ENCODE results near the gene NOS1. TPM values are rescaled to one million over a fixed set of nuclear protein-coding genes. Genes with fewer than 3 reads are reported as not detected.

Gene NOS1
- total RNA-seq, 1 donor from 2014 or later: under 0.01 TPM

DNA sequence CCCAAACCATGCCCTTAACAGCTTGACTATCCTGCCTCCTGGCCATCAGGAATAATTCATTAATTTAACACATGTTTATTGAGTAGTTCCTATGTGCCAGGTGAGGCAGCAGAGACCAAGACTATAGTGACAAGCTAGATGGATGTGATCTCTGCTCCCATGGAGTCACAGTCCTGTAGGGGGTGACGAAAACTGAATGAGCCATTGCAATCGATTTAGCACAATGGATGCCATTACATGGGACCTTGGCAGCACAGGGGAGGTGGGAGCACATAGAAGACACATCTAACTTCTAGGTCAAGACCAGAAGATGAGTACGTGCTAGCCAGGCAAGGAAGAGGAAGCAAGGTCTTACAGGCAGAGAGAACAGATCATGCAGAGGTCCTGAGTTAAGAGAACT lies 68.7 kb downstream of the NOS1 start:
- H3K4me3 ChIP-seq (ENCODE audit: low read depth, low read length): no peak overlapping the region
- no peak for DNase-seq (ENCODE audit: low read depth)
- TF ChIP-seq, protein P1, sequence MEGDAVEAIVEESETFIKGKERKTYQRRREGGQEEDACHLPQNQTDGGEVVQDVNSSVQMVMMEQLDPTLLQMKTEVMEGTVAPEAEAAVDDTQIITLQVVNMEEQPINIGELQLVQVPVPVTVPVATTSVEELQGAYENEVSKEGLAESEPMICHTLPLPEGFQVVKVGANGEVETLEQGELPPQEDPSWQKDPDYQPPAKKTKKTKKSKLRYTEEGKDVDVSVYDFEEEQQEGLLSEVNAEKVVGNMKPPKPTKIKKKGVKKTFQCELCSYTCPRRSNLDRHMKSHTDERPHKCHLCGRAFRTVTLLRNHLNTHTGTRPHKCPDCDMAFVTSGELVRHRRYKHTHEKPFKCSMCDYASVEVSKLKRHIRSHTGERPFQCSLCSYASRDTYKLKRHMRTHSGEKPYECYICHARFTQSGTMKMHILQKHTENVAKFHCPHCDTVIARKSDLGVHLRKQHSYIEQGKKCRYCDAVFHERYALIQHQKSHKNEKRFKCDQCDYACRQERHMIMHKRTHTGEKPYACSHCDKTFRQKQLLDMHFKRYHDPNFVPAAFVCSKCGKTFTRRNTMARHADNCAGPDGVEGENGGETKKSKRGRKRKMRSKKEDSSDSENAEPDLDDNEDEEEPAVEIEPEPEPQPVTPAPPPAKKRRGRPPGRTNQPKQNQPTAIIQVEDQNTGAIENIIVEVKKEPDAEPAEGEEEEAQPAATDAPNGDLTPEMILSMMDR (conservative IDR thresholded peaks at IDR 0.05; ENCODE audit: low read depth, low read length): no peak

DNA sequence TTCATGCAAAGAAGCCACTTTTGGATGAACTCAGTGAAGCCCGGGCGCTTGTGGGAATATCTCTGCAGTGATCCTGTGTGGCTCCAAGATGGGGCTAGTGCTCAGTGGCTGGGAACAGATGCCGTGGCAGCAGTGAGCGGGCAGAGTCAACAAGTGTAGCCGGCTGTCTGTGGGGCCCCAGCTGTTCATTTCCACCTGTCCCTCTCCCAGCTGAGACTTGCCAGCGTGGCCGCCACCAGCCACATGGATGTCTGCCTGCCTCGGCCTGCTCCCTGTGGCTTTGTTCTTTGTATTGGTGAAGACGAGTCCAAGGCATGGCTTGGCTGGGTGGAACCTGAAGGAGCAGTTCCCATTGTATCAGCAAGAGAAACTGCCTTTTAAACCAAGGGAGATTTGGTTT lies 77.3 kb downstream of the NOS1 start:
- TF ChIP-seq, protein P1 (conservative IDR thresholded peaks at IDR 0.05; ENCODE audit: low read depth, low read length): no peak
- H3K4me3 ChIP-seq (ENCODE audit: low read depth, low read length): no peak overlapping the region
- no peak for DNase-seq (ENCODE audit: low read depth)

DNA sequence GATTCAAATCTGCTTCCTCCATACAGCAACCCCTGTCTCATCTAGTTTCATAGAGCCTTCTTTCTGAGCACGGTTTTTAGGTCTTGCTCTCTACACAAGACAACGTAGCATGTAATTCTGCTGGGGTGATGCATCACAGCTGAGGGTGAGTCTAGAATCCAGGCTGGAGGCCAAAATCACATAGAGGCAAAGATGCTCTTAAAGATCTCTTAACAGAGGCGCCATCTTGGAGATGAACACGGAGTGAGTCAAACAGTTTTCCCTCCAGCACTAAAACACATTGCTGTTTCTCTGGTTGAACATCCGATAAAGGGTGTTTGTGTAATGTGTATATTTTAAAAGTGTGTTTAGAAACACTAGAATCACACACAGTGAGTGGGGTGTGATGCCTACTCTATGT lies 78.9 kb downstream of the NOS1 start:
- TF ChIP-seq, protein P1 (conservative IDR thresholded peaks at IDR 0.05; ENCODE audit: low read depth, low read length): no peak
- H3K4me3 ChIP-seq (ENCODE audit: low read depth, low read length): no peak overlapping the region
- DNase-seq (ENCODE audit: low read depth): no peak

DNA sequence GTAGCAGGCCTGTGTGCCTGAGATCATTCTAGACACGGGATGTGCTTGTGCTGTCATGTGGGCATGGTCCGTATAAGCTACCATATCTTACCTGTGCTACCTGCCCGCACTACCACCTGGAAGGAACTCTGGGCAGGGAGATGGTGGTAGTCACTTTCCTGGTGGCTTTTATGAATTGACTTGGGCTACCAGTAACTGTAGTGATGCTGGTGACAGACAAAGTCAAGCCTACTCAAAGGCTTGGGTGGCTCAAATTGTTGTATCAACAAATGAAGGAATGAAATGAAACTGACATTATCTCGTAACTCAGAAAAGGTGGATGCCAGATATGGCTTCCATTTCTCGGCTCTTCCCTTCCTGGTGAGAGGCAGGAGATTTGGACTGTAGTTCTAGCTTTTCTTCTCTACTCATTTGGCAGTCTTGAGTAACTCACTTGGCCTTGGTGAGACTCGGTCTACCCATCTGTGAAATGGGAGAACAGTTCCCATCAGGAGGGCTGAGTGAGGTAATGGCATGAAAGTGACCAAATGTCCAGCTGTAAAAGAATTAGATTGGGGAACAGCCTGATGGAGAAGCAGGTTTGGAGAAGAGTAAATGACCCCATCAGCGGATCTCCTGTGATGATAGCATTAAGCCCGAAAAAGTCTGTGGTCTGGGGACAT lies 81.3 kb downstream of the NOS1 start:
- TF ChIP-seq, protein P1 (conservative IDR thresholded peaks at IDR 0.05; ENCODE audit: low read depth, low read length): no peak
- H3K4me3 ChIP-seq (ENCODE audit: low read depth, low read length): no peak overlapping the region
- DNase-seq (ENCODE audit: low read depth): no peak

DNA sequence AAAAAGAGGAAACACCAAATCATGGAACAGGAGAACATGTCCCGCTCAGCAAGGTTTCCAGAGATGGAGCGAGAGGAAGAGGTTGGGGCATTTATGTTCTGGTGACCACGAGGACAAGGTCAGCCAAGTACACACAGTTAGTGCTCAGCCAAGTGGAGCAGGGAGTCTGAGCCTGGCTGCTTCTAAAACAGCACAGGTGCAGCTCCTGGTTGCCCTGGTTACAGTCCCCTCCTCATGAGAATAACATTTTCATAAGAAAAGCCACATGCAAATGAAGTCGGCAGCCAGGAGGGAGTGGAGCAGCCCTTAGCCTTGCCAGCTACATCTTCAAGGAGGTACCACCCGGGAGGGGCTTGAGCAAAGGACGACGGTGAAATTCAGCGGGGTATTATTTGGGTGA lies 81.8 kb downstream of the NOS1 start:
- H3K4me3 ChIP-seq (ENCODE audit: low read depth, low read length): no peak overlapping the region
- TF ChIP-seq, protein P1 (conservative IDR thresholded peaks at IDR 0.05; ENCODE audit: low read depth, low read length): no peak
- no peak for DNase-seq (ENCODE audit: low read depth)

DNA sequence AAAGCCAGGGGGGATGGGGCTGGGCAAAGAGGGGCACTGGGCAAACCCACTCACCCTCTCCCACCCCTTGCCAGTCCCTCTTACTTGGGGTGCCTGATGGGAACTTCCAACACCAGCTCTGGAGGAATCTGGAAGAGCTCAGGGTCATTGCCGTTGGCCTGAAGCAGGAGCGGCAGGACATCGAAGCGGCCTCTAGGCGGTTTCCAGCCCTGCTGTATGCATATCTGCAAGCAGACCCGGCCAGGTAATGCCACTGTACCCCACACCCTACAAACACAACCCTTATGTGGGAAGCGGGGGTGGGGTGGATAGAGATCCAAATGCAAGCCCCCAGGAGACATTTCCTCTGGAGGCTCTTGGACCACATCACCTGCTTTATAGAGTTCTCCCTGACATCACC lies 83.6 kb downstream of the NOS1 start:
- no peak overlapping the region for H3K4me3 ChIP-seq (ENCODE audit: low read depth, low read length)
- DNase-seq (ENCODE audit: low read depth): no peak
- TF ChIP-seq, protein P1 (conservative IDR thresholded peaks at IDR 0.05; ENCODE audit: low read depth, low read length): no peak

DNA sequence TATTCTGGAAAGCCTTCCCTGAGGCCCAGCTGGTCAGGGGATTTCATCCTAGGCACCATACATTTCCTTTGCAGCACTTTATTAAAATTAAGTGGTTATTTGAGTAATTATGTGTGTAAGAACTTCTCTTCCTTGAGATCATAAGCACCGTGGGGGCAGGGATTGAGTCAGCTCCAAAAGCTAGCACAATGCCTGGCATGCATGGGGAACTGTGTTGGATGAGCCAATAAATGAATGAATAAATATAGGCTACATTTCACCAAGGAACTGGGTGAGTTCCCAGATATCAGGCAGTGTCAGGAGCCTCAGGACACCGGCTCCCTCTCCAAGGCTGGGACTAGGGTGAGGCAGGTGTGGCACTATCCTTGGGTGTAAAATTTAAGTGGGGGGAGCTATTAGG lies 88.3 kb downstream of the NOS1 start:
- TF ChIP-seq, protein P1 (conservative IDR thresholded peaks at IDR 0.05; ENCODE audit: low read depth, low read length): no peak
- DNase-seq (ENCODE audit: low read depth): no peak
- no peak overlapping the region for H3K4me3 ChIP-seq (ENCODE audit: low read depth, low read length)

Data from epithelial cell of proximal tubule (primary cell).